Retinal pigment epithelial cell (primary cell): ENCODE results near the gene SEC31B.

ENCODE experiments used
- DNase-seq: peaks from one replicate; pipeline ENCODE4 v3.0.0-alpha.2; 2010; ENCODE audit warnings: low read depth
- H3K4me3 ChIP-seq: 2 replicates; pipeline ENCODE4 v1.5.1; 2011; ENCODE audit warnings: mild to moderate bottlenecking, low read length, control low read depth, moderate library complexity
- TF ChIP-seq, protein P1 (sequence below): conservative IDR thresholded peaks from 2 replicates; pipeline ENCODE4 v1.5.1; 2011; ENCODE audit warnings: low read depth, low read length, control low read depth, inconsistent platforms

Gene SEC31B

DNA sequence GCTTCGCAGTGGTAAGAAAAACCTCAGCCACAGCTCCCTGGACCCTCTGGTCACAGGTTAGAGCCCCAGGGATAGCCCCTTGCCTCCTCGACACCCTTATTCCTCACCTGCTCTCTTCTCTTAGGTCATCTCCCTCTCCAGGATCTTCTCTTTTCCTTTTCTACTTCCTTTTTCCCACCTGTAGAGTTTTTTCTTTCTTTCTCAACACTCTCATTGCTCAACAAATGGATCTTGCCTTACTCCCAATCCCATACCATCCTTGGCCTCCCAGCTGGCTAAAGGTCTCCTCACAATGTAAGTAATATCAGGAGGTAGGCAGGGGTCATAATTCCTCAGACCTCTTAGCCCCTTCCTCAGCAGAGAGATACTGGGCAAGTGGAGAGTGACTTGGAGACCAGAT is 39.7 kb downstream of the SEC31B start:
- no peak overlapping the region for H3K4me3 ChIP-seq
- DNase-seq, result no peak
- TF ChIP-seq, protein P1, sequence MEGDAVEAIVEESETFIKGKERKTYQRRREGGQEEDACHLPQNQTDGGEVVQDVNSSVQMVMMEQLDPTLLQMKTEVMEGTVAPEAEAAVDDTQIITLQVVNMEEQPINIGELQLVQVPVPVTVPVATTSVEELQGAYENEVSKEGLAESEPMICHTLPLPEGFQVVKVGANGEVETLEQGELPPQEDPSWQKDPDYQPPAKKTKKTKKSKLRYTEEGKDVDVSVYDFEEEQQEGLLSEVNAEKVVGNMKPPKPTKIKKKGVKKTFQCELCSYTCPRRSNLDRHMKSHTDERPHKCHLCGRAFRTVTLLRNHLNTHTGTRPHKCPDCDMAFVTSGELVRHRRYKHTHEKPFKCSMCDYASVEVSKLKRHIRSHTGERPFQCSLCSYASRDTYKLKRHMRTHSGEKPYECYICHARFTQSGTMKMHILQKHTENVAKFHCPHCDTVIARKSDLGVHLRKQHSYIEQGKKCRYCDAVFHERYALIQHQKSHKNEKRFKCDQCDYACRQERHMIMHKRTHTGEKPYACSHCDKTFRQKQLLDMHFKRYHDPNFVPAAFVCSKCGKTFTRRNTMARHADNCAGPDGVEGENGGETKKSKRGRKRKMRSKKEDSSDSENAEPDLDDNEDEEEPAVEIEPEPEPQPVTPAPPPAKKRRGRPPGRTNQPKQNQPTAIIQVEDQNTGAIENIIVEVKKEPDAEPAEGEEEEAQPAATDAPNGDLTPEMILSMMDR, result no peak

DNA sequence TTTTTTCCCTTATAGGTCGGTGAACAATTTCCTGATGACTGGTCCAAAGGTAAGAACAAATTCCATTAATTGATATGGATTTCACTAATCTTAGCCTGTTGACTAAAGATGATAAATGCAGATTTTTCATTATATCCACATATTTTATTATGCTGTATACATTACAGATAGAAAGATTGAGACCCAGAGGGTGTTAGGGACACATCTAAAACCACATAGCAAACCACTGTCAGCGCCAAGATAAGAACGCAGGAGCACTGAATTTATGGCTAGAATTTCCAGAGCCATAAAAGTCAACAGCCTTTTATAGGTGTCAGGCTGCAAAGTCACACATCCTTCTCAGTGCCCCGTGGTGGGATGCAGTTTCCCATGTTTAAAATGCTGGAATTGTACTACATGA is 40.6 kb downstream of the SEC31B start:
- no peak for DNase-seq
- TF ChIP-seq, protein P1, result no peak
- H3K4me3 ChIP-seq, result no peak overlapping the region

DNA sequence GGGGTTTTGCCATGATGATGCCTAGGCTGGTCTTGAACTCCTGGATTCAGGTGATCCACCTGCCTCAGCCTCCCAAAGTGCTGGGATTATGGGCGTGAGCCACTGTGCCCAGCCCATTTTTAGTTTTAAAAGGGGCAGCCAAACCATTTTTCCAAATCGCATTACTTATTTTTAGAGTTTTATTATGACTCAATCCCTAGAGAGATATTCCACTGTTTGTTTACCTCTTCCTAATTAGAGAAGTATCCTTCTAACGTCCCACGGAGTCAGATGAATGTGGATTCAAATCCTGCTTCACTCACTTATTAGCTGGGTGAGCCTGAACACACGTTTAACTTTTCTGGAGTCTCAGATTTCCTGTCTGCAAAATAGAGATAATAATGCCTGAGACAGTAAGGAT is 41.7 kb downstream of the SEC31B start:
- TF ChIP-seq, protein P1, result no peak
- no peak overlapping the region for H3K4me3 ChIP-seq
- no peak for DNase-seq

DNA sequence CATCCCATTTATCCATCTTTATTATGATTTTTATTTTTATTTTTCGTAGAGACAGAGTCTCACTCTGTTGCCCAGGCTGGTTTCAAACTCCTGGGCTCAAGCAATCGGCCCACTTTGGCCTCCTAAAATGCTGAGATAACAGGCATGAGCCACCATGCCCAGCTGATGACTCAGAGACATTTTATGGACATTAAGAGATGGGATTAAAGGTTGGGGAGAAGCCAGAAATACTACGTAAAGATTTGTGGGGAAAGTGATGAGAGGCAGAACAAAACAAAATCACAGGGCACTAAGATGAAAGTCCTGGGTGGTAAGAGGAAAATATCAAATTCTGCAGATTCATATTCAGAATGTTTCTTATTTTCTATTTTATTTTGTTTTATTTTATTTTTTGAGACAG is 49.3 kb downstream of the SEC31B start:
- no peak for DNase-seq
- no peak overlapping the region for H3K4me3 ChIP-seq
- TF ChIP-seq, protein P1, result no peak

DNA sequence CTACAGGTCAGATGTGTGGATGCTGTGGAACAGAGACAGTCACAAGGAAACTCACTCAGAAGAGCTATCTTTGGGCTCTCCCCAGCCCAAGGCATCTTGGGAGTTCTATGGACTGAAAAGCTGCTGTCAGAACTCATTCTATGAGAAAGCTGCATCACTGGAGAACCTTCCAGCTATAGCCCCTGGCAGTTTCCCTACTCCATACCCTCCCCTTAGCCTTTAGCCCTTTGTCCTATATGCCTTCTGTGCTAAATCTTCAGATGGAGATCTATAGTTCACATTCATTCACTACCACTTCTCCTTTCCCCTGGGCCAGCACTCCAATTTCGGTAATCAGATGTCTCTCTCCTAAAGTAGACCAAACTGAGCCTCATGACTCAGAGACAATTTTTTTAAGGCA is 49.9 kb downstream of the SEC31B start:
- DNase-seq, result no peak
- TF ChIP-seq, protein P1, result no peak
- no peak overlapping the region for H3K4me3 ChIP-seq

DNA sequence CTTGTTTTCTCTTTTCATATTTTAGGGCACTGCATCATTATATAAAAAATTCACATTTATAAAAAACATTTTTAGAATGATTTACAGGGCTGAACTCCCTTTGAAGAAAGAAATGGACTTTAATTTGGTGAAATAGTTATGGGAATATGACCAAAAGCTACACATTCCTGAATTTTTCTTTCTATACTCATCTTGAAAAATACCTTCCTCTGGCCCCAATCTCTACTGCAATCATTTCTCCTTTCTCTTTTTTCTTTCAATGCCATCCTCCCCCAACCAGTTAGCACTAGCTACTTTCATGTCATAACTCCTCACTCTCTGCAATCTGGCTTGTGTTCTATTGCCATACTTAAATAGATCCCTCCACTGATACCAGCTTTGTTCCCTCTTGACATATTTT is 50.7 kb downstream of the SEC31B start:
- TF ChIP-seq, protein P1, result no peak
- no peak for DNase-seq
- no peak overlapping the region for H3K4me3 ChIP-seq

DNA sequence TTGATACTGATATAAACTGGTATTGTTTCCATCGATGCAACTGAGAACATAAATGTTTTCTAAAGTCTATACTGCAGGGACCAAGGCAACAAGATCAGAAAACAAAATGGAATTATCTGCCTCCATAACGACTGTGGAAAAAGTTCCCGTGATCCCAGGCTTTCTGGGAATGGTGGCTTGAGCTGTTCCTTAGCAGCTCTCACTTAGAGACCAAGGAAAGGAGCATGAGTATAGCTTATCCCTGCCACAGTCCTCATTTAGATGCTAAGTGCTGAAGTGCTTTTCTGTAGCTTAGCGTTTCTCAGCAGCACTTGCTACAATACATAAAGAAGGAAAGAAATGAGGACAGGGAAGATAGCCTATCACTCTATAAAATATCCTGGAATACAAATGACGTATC is 51.3 kb downstream of the SEC31B start:
- H3K4me3 ChIP-seq, result no peak overlapping the region
- TF ChIP-seq, protein P1, result no peak
- DNase-seq, result no peak
